HG03575 (cell line): ENCODE measurements around the gene SDHAF2.
"Not testable (repeated sequence)": the region's sequence is repeated elsewhere in the genome, so short reads cannot be mapped to it uniquely, and the experiment has no call there.

Experiments used
- ATAC-seq: cut with Tn5 transposase; IDR thresholded peaks from one replicate; pipeline ENCODE4 v1.9.1; 2021; ENCODE audit not compliant: unreplicated experiment, insufficient number of reproducible peaks, low FRiP score; ENCODE audit errors: extremely low read depth

Gene SDHAF2

GRCh38 chr11:61418136-61418535 is 11.8 kb upstream of the SDHAF2 start:
- ATAC-seq = no peak

GRCh38 chr11:61422226-61422625 is 7.7 kb upstream of the SDHAF2 start:
- ATAC-seq = no peak

GRCh38 chr11:61425367-61426131 is 4.4 kb upstream of the SDHAF2 start:
- ATAC-seq = no peak

GRCh38 chr11:61429346-61429690 is 606 bp upstream of the SDHAF2 start:
- no peak for ATAC-seq

GRCh38 chr11:61430839-61431238 is 915 bp downstream of the SDHAF2 start:
- ATAC-seq = not testable (repeated sequence)

GRCh38 chr11:61437496-61437895 is 7.6 kb downstream of the SDHAF2 start:
- no peak for ATAC-seq

- ATAC-seq = no peak
Measured at GRCh38 chr11:61439615-61440014, 9.7 kb downstream of the SDHAF2 start.

- no peak for ATAC-seq
Measured at GRCh38 chr11:61442616-61443015, 12.7 kb downstream of the SDHAF2 start.

GRCh38 chr11:61445516-61445915 is 15.6 kb downstream of the SDHAF2 start:
- no peak for ATAC-seq

GRCh38 chr11:61446211-61446651 is 16.3 kb downstream of the SDHAF2 start:
- no peak for ATAC-seq

GRCh38 chr11:61447601-61448551 is 18.0 kb downstream of the SDHAF2 start:
- ATAC-seq = no peak

- ATAC-seq = no peak
Measured at GRCh38 chr11:61448552-61448927, 18.6 kb downstream of the SDHAF2 start.

- ATAC-seq = no peak
Measured at GRCh38 chr11:61452825-61453224, 22.9 kb downstream of the SDHAF2 start.

- no peak for ATAC-seq
Measured at GRCh38 chr11:61453695-61454094, 23.8 kb downstream of the SDHAF2 start.

- no peak for ATAC-seq
Measured at GRCh38 chr11:61454520-61454919, 24.6 kb downstream of the SDHAF2 start.

GRCh38 chr11:61460474-61460881 is 30.6 kb downstream of the SDHAF2 start:
- ATAC-seq = no peak

GRCh38 chr11:61460986-61461385 is 31.1 kb downstream of the SDHAF2 start:
- no peak for ATAC-seq

GRCh38 chr11:61467602-61468001 is 37.7 kb downstream of the SDHAF2 start:
- ATAC-seq = not testable (repeated sequence)

- no peak for ATAC-seq
Measured at GRCh38 chr11:61468002-61468401, 38.1 kb downstream of the SDHAF2 start.

- ATAC-seq = no peak
Measured at GRCh38 chr11:61472282-61472681, 42.4 kb downstream of the SDHAF2 start.
